ENCODE results near the gene DNMT3A.

The DNMT3A gene

GRCh38 chr2:25341753-25342371 is at the start of gene DNMT3A:
Gene DNMT3A (minus strand): TSS chr2:25341925. CDS start chr2:25313984, 27,941 bp downstream.
- no peak for DNase-seq

DNA sequence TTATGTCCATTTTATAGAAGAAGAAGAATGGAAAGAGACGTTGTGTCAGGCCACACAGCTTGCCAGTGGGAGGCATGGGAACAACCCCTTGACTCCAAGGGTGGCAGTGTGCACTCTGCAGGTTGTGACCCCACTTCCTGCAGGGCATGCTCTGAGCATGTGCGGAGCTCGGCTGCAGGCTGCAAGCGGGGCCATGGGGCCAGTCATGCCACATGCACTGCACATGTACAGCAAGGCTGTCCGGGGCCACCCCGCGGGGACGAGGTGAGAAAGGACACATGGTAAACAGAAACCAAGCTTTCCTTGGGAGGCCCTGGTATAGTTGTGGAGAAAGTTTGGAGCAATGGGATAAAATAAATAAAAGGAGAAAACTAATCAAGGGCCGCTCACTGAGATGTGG is 47.4 kb upstream of the DNMT3A start:
- no peak for DNase-seq

- no peak for DNase-seq
Observed at GRCh38 chr2:25388491-25388890, 46.8 kb upstream of the DNMT3A start.

DNA sequence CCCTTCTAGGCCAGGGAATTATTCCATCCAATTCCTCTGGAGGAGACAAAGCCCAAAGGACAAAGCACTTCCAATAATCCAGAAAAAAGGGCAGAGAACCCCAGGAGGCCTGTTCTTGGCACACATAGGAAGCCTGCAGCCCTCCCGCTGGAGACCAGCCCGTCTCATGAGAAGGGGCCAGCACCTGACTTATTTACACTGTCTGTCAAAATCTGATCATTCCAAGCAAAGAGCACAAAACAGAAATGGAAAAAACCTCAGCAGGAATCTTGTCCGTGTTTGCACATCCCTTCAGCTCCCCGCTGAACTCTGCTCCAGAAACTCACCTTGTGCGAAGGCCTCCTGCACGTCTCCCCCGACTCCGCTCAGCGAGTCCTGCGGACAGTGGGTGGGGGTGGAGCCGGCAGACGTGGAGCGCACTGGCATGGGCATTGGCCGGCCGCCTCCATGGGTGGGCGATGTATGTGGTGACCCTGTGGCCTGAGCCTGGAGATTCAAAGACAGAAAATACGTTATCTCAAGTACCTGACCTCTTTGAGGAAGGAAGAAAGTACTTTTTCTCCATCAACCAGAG is 46.2 kb upstream of the DNMT3A start:
- DNase-seq = no peak

GRCh38 chr2:25386971-25387875 is 45.5 kb upstream of the DNMT3A start:
- DNase-seq = no peak

DNA sequence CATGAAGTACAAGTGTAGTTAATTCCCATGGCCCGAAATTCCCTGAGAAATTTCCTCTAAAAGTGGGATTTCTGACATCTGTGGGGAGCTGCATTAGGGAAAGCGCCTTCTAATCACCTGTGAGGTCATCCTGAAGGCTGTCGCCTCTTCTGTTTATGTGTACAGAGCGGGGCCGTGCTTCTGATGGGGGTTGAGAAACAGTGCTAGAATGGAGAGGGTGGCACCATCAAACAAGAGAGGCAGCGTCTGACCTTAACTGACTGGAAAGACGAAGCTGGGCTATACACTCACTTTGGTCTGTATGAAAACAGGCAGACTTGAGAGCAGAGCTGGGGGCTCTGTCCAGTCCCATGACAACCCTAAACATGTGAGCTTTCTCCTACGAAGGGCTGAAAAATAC is 44.2 kb upstream of the DNMT3A start:
- DNase-seq = no peak

DNA sequence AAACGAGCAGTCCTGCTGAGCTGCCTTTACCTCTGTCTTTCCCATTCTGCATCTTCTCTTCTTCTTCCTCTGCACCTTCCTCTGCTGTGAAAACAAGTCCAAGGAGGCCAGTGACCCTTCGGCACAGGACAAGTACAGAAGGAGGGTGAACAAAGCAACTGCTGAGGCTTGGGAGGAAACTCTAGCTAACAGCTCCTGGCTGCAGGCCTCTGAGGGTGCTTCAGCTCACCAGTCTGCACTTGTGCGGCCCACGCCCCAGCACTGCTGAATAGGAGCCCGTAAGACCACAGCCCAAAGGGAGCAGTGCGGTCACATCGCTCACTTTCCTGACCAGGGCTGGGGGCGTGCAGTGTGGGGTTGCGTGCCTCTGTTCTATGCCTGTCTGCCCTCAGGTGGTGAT is 42.1 kb upstream of the DNMT3A start:
- DNase-seq = no peak

- no peak for DNase-seq
Observed at GRCh38 chr2:25381502-25381901, 39.8 kb upstream of the DNMT3A start.

- DNase-seq = no peak
Observed at GRCh38 chr2:25380586-25381375, 39.1 kb upstream of the DNMT3A start.

DNA sequence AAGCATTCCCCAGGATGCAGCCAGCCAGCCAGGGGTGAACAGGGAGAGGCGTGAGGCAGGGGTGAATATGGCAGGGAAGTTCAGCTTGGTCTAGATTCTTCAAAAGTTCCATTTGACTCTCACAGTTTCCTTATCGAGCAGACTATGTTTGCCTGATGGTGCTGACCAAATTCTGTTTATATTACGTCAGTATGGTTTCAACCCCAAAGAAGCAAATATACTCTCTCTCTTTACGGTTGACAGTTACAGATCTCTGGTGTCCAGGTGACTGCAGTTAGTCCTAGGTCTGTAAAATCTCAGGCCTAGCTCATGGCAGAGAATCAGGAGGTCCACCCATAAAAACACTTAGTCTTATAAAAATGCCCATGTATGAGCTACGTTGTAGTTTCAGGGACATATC is 38.3 kb upstream of the DNMT3A start:
- DNase-seq = no peak

DNA sequence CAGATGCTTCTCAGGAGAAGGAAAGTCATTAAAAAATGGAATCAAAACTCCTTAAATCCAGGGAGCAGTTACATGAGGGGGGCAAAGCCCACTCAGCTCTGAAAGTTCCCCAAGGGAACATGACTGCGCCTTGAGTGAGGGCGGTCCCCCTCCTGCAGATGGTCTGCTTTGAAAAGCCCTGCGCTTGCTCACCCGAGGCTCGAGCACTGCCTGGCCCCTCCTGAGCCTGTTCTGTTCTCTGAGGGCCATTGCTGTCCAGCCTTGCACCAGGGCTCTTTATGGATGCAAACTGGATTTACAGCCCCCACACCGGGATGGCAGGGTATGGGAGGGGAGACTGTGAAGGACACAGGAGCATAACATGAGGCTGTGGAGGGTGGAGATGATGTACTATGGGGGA is 37.8 kb upstream of the DNMT3A start:
- DNase-seq = no peak

DNA sequence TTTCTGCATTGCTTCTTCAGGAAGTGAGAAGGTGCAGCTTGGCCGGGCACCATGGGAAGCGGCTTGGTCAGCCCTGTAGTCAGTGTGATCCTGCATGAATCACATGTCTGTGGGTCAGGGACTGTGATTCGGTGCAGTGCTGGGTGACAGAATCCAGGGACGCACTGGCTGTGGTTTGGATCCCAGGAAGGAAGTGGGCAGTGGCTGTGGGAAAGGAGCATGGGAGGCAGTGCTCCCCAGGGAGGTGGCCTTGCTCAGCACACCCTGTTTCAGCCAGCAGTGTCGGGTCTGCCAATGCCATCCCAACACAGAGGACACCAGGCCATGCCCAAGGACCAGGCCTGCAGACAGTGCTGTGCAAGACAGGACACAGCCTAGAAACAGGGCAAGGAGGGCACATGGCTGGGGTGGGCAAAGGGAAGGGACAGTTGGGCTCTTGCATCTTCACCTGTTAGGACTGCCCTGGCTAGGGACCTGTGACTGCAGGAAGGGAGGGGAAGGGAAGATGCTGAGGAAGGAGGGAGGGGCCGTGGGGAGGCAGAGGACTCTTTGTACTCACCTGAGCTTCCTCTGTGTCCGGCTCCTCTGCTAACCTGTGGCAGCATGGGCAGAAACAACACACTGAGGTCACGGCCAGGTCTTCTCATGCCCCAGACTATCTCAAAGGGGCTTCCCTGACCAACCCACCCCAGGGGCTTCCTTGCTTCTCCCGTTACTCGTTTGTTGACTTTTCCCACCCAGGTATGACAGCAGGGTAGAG is 37.2 kb upstream of the DNMT3A start:
- no peak for DNase-seq

GRCh38 chr2:25377822-25378421 is 36.2 kb upstream of the DNMT3A start:
- no peak for DNase-seq

GRCh38 chr2:25376750-25377621 is 35.3 kb upstream of the DNMT3A start:
- peak; percentile 76 for DNase-seq

- DNase-seq = no peak
Observed at GRCh38 chr2:25375989-25376545, 34.3 kb upstream of the DNMT3A start.

DNA sequence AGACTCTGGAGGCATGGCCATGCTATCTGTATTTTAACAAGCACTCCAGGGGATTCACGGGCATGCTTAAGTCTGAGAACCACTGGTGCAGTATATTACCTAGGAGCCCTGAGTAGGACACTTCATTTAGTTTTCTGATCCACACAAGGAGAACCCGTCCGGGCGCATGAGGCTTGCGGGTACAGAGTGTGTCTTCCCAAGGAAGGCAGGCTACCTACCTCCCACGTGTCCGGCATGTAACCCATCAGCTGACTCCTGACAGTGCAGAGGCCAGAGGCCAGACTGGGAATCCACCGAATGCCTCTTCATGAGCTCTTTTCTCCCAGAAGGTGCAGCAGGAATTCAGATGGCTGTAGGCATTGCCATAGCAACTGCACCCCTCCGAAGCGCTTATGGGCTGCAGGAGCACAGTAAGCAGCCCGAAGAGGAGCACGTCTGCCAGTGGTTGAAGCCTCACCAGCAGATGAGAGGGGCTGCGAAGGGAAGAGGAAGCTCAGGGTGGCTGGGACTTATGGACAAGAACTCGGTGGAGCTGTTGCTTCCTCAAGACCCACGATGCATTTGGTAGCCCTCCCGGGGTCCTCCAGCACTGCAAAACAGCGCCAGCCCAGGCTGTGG is 33.8 kb upstream of the DNMT3A start:
- no peak for DNase-seq

DNA sequence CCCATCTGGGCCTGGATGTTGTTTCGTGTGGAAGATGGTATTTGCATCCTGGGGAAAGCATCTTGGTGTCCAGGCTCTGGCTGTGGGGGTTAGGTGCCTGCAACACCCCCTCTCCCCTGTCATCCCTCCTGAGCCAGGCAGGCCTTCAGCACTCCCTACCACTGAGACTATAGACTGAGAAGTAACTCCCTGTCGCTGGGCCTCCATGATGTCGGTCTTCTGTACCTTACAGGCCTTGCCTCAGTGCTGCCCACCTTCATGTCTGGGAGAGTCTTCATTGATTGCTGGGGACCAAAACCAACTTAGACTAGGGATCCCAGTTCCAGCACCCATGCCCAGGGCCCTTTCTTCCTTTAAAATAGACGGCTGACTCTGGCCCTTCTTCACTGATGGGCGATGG is 33.1 kb upstream of the DNMT3A start:
- DNase-seq = no peak

- no peak for DNase-seq
Observed at GRCh38 chr2:25374411-25374810, 32.7 kb upstream of the DNMT3A start.

GRCh38 chr2:25373269-25373981 is 31.7 kb upstream of the DNMT3A start:
- DNase-seq = no peak

All from KG1 (cell line).